ENCODE results near the gene FAM209B. TPM values are rescaled to one million over a fixed set of nuclear protein-coding genes. Genes with fewer than 3 reads are reported as not detected.

The FAM209B gene
- total RNA-seq, 1 experiment from 2014 or later, result 0.92 TPM

DNA sequence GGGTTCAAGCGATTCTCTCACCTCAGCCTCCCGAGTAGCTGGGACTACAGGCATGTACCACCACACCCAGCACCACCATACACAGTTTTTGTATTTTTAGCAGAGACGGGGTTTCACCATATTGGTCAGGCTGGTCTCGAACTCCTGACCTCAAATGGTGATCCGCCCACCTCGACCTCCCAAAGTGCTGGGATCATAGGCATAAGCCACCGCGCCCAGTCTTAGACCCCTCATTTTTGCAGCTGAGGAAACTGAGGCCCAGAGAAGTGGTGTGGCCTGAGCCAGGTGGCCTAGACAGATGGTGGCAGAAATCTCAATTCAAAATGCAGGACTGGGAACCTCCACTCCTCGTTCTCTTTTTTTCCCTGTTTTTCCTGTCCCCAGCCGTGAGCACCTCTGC, 21.1 kb upstream of the FAM209B start:
- Mint-ChIP-seq H3K27me3 (ENCODE audit: low read depth) (no peaks in the 10 kb centered on the region), H3K36me3 (ENCODE audit: insufficient read depth in 1 of 3, low read depth in 3 of 3) (peaks cover 0 to 11% (median 7%) of the 10 kb centered on the region in 3 experiments; a peak in 5 of 7 replicates), H3K9me3 (no peaks in the 10 kb centered on the region; a peak in 1 of 5 replicates), H3K4me1 (peaks cover 0 to 2% of the 10 kb centered on the region in 2 experiments; a peak in 2 of 4 replicates), H3K27ac (no peak overlapping the region), H3K4me3 (no peak overlapping the region)
- Histone ChIP-seq H3K9me3 (ENCODE audit: control insufficient read depth, low read depth, low read length) (no peaks in the 10 kb centered on the region), H3K23ac (ENCODE audit: insufficient read length, low read depth, low read length) (no peak overlapping the region), H2BK20ac (ENCODE audit: low read depth, low read length, poor library complexity, severe bottlenecking) (no peak overlapping the region), H3K79me1 (ENCODE audit: insufficient read depth, low read depth, low read length, poor library complexity, severe bottlenecking) (no peaks in the 10 kb centered on the region), H3K4ac (ENCODE audit: low read depth, low read length) (no peak overlapping the region), H3T11ph (ENCODE audit: low read length) (no peak overlapping the region), H2AK5ac (ENCODE audit: insufficient read length, low read length) (no peak overlapping the region), H2BK15ac (ENCODE audit: low read depth, low read length) (no peak overlapping the region), H3K27me3 (ENCODE audit: insufficient read depth, low read length) (no peaks in the 10 kb centered on the region), H3K56ac (ENCODE audit: insufficient read length, low read depth, low read length) (no peak overlapping the region), H4K91ac (ENCODE audit: insufficient read length, low read depth, low read length) (no peak overlapping the region), H3K4me2 (ENCODE audit: insufficient read depth, insufficient read length, low read length) (no peak overlapping the region), H3K18ac (ENCODE audit: insufficient read length, low read depth, low read length) (no peak overlapping the region), H2AFZ (ENCODE audit: low read length) (no peak overlapping the region), H4K8ac (replicated peaks; ENCODE audit: insufficient read length, low read depth, low read length) (no peak overlapping the region), H4K5ac (ENCODE audit: insufficient read length, low read depth, low read length) (no peak overlapping the region), H3K4me1 (ENCODE audit: insufficient read depth, low read length) (no peaks in the 10 kb centered on the region), H3K79me2 (ENCODE audit: insufficient read depth, low read length) (no peaks in the 10 kb centered on the region), H4K20me1 (ENCODE audit: control insufficient read depth, insufficient read depth, insufficient read length) (no peaks in the 10 kb centered on the region), H3K27ac (ENCODE audit: insufficient read length, low read depth, low read length) (no peak overlapping the region), H3K23me2 (ENCODE audit: insufficient read length, low read depth, low read length, poor library complexity, severe bottlenecking) (no peaks in the 10 kb centered on the region), H3K9ac (ENCODE audit: extremely low read depth, insufficient read length, low read length) (no peak overlapping the region), H3K14ac (ENCODE audit: insufficient read depth, low read length) (no peak overlapping the region), H2BK5ac (ENCODE audit: insufficient read length, low read length) (no peak overlapping the region), H2BK12ac (ENCODE audit: insufficient read length, low read depth, low read length) (no peak overlapping the region), H2BK120ac (ENCODE audit: low read depth, low read length, poor library complexity, severe bottlenecking) (no peak overlapping the region)
- no CpG with 5 or more reads among the region's 10 CpGs for WGBS (ENCODE audit: extremely low coverage, insufficient read length, low lambda C conversion rate)
- DNase-seq, result no peak
- TF ChIP-seq, protein P1, sequence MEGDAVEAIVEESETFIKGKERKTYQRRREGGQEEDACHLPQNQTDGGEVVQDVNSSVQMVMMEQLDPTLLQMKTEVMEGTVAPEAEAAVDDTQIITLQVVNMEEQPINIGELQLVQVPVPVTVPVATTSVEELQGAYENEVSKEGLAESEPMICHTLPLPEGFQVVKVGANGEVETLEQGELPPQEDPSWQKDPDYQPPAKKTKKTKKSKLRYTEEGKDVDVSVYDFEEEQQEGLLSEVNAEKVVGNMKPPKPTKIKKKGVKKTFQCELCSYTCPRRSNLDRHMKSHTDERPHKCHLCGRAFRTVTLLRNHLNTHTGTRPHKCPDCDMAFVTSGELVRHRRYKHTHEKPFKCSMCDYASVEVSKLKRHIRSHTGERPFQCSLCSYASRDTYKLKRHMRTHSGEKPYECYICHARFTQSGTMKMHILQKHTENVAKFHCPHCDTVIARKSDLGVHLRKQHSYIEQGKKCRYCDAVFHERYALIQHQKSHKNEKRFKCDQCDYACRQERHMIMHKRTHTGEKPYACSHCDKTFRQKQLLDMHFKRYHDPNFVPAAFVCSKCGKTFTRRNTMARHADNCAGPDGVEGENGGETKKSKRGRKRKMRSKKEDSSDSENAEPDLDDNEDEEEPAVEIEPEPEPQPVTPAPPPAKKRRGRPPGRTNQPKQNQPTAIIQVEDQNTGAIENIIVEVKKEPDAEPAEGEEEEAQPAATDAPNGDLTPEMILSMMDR (conservative IDR thresholded peaks at IDR 0.05), result no peak
